ENCODE measurements around the gene PSMC5.
"Not testable (repeated sequence)": the region's sequence is repeated elsewhere in the genome, so short reads cannot be mapped to it uniquely, and the experiment has no call there.

PSMC5 gene

GRCh38 chr17:63874061-63874626, 46.9 kb downstream of the PSMC5 start:
- not testable (repeated sequence) for DNase-seq

- DNase-seq, result not testable (repeated sequence)
Measured at GRCh38 chr17:63874693-63875092, 47.5 kb downstream of the PSMC5 start.

GRCh38 chr17:63878413-63878812, 51.2 kb downstream of the PSMC5 start:
- not testable (repeated sequence) for DNase-seq

GRCh38 chr17:63880706-63881105, 53.5 kb downstream of the PSMC5 start:
- DNase-seq, result no peak

- DNase-seq, result not testable (repeated sequence)
Measured at GRCh38 chr17:63881337-63881736, 54.1 kb downstream of the PSMC5 start.

Measured in activated naive CD4-positive, alpha-beta T cell treated with Interleukin-2 at 50 U/mL for 16 hours (primary cell).